Neural progenitor cell (in vitro differentiated cells): Measurements from ENCODE around the gene LHX6. TPM values are rescaled to one million over a fixed set of nuclear protein-coding genes. Genes with fewer than 3 reads are reported as not detected.

Experiments used
- DNase-seq: peaks from one replicate; pipeline ENCODE4 v3.0.0-alpha.2; 2016; ENCODE audit warnings: low spot score
- H2AFZ ChIP-seq: fragments of 200-600 bp; sonication (generic); replicated peaks from 2 replicates; pipeline ENCODE4 v1.6.1; 2016; ENCODE audit warnings: antibody characterized with exemption
- H3F3A ChIP-seq: fragments of 200-600 bp; sonication (generic); 2 replicates; pipeline ENCODE4 v1.6.1; 2016; ENCODE audit warnings: antibody characterized with exemption, low read depth
- H3K27ac ChIP-seq: fragments of 200-600 bp; sonication (generic); 2 replicates; pipeline ENCODE4 v1.5.1; 2016; ENCODE audit warnings: mild to moderate bottlenecking
- H3K27me3 ChIP-seq: fragments of 200-600 bp; sonication (generic); 2 replicates; pipeline ENCODE4 v1.6.1; 2016; ENCODE audit warnings: mild to moderate bottlenecking, moderate library complexity
- H3K36me3 ChIP-seq: fragments of 200-600 bp; sonication (generic); 2 replicates; pipeline ENCODE4 v1.5.1; 2016
- H3K4me1 ChIP-seq: fragments of 200-600 bp; sonication (generic); 2 replicates; pipeline ENCODE4 v1.6.1; 2016; ENCODE audit warnings: mixed run types
- H3K4me2 ChIP-seq: fragments of 200-600 bp; sonication (generic); 2 replicates; pipeline ENCODE4 v1.6.1; 2016
- H3K4me3 ChIP-seq: fragments of 200-600 bp; sonication (generic); 2 replicates; pipeline ENCODE4 v1.5.1; 2016
- H3K79me2 ChIP-seq: fragments of 200-600 bp; sonication (generic); 2 replicates; pipeline ENCODE4 v1.6.1; 2016; ENCODE audit warnings: low read depth
- H3K9ac ChIP-seq: fragments of 200-600 bp; sonication (generic); 2 replicates; pipeline ENCODE4 v1.6.1; 2016
- H3K9me3 ChIP-seq: fragments of 200-600 bp; sonication (generic); 2 replicates; pipeline ENCODE4 v1.5.1; 2016; ENCODE audit warnings: low read depth
- H4K20me1 ChIP-seq: fragments of 200-600 bp; sonication (generic); 2 replicates; pipeline ENCODE4 v1.6.1; 2016; ENCODE audit warnings: low read depth
- H3K27ac Mint-ChIP-seq: 3 replicates; pipeline ENCODE4 v1.8.0; 2021; ENCODE audit warnings: mixed read lengths
- H3K27me3 Mint-ChIP-seq: 2 replicates; pipeline ENCODE4 v1.8.0; 2022; ENCODE audit warnings: low read depth, mild to moderate bottlenecking, inconsistent platforms, moderate library complexity, mixed read lengths; ENCODE audit not compliant: insufficient read depth
- H3K36me3 Mint-ChIP-seq: 3 replicates; pipeline ENCODE4 v1.8.0; 2021; ENCODE audit warnings: mixed read lengths
- H3K4me1 Mint-ChIP-seq: 3 replicates; pipeline ENCODE4 v1.8.0; 2021; ENCODE audit warnings: mixed read lengths
- H3K4me3 Mint-ChIP-seq: 3 replicates; pipeline ENCODE4 v1.8.0; 2021; ENCODE audit warnings: mild to moderate bottlenecking, moderate library complexity, mixed read lengths
- H3K9me3 Mint-ChIP-seq: 3 replicates; pipeline ENCODE4 v1.8.0; 2020; ENCODE audit warnings: mixed read lengths
- CTCF ChIP-seq: fragments of 200-600 bp; sonication (generic); IDR thresholded peaks from 2 replicates; pipeline ENCODE4 v1.5.1; 2017; ENCODE audit warnings: antibody characterized with exemption, mild to moderate bottlenecking
- EZH2 ChIP-seq: fragments of 200-600 bp; sonication (generic); IDR thresholded peaks from 2 replicates; pipeline ENCODE4 v1.6.1; 2017; ENCODE audit warnings: antibody characterized with exemption, mild to moderate bottlenecking, moderate library complexity
- EZH2phosphoT487 ChIP-seq: fragments of 200-600 bp; sonication (generic); IDR thresholded peaks from 2 replicates; pipeline ENCODE4 v1.6.1; 2017; ENCODE audit warnings: antibody characterized with exemption
- total RNA-seq: library from RNA; depleted of rRNA; stranded (reverse); fragments of >200 nt; gene quantifications from 2 replicates; pipeline ENCODE4 v1.2.3, GENCODE V29; 2015; ENCODE audit warnings: low replicate concordance

Gene LHX6
- 0.93 TPM in 1 of 2 replicates, not detected in the other for total RNA-seq

DNA sequence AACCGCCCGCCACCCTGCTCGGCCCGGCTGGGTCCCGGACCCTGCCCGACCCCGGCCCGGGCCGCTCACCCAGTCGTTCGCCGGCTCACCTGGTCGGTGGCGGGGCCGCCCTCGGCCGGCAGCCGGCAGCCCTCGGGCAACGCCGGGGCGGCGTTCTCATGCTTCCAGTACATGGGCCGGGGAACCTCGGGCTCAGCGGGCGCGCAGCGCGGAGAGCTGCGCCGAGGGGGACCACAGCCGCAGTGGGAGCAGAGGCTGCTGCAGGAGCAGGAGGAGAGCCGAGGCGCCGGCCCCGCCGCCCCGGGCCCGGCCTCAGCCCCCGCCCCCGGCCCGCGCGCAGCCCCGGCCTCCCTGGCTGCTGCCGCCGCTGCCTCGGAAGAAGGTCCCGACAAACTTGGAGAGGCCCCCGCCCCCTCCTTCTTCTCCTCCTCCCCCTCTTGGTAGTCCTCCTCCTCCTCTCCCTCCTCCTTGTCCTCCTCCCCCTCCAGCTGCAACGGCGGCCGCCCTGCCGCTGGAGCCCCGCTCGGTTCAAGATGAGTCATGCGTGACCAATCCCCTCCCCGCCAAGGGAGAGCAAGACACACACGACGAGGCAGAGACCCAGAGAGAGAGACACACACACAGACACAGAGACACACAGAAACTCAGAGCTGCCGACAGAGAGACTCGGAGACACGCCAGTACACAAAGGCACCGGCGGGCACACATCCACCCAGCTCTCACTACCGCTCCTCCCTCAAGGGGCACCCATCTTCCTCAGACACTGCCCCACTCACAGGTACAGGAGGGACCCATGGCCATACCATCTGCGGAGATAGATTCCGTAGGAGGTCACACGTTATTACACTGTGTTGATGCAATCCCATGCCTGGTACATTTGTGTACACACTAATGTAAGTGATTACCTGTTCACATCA lies at the start of gene LHX6:
Gene LHX6 (minus strand): TSS at position 390 of the 917 bp plus-strand sequence. CDS start 217 bp downstream, at position 173.
- no peak within 1 kb of the TSS for H2AFZ ChIP-seq
- H3K27ac ChIP-seq, result no peak within 1 kb of the TSS
- peak within 1 kb of the TSS; percentile 77 for H3K4me3 Mint-ChIP-seq

GRCh38 chr9:122277285-122277897 lies 48.6 kb upstream of the LHX6 start:
- H3K27ac ChIP-seq, result no peak overlapping the region
- no peaks in the 10 kb centered on the region for H3K36me3 ChIP-seq
- no peaks in the 10 kb centered on the region for H3K27me3 ChIP-seq
- Mint-ChIP-seq H3K4me3 (no peak overlapping the region), H3K27ac (no peak overlapping the region), H3K27me3 (no peaks in the 10 kb centered on the region), H3K36me3 (peaks cover 44% of the 10 kb centered on the region), H3K4me1 (peaks cover 3% of the 10 kb centered on the region), H3K9me3 (peaks cover 26% of the 10 kb centered on the region)
- TF ChIP-seq CTCF (no peak), EZH2 (no peak), EZH2phosphoT487 (no peak)
- H3F3A ChIP-seq, result no peaks in the 10 kb centered on the region
- H3K9ac ChIP-seq, result no peak overlapping the region
- peaks cover 37% of the 10 kb centered on the region for H3K79me2 ChIP-seq
- peaks cover 3% of the 10 kb centered on the region for H3K9me3 ChIP-seq
- no peak overlapping the region for H3K4me2 ChIP-seq
- H3K4me3 ChIP-seq, result no peak overlapping the region
- no peak for DNase-seq
- no peak overlapping the region for H2AFZ ChIP-seq
- H4K20me1 ChIP-seq, result no peaks in the 10 kb centered on the region
- H3K4me1 ChIP-seq, result no peaks in the 10 kb centered on the region

More for the DNA sequence above, at the start of gene LHX6:
- Histone ChIP-seq H3K36me3 (no peaks in the 10 kb centered on the region), H4K20me1 (peaks cover 51% of the 10 kb centered on the region), H3K4me2 (peak within 1 kb of the TSS; percentile 95), H3K9me3 (no peaks in the 10 kb centered on the region), H3K4me3 (peak within 1 kb of the TSS; percentile 54), H3K79me2 (no peaks in the 10 kb centered on the region), H3K4me1 (peaks cover 16% of the 10 kb centered on the region), H3F3A (peaks cover 9% of the 10 kb centered on the region), H3K27me3 (peaks cover 100% of the 10 kb centered on the region), H3K9ac (no peak within 1 kb of the TSS)
- H3K9me3 Mint-ChIP-seq, result peaks cover 10% of the 10 kb centered on the region
- H3K36me3 Mint-ChIP-seq, result no peaks in the 10 kb centered on the region
- TF ChIP-seq EZH2phosphoT487 (peak; percentile 19), CTCF (no peak), EZH2 (peak; percentile 86)
- no peak within 1 kb of the TSS for H3K27ac Mint-ChIP-seq
- peaks cover 47% of the 10 kb centered on the region for H3K27me3 Mint-ChIP-seq
- H3K4me1 Mint-ChIP-seq, result peaks cover 20% of the 10 kb centered on the region
- DNase-seq, result peak; percentile 68

- Histone ChIP-seq H4K20me1 (no peaks in the 10 kb centered on the region), H3K79me2 (peaks cover 37% of the 10 kb centered on the region), H3K4me1 (no peaks in the 10 kb centered on the region), H3K9ac (no peak overlapping the region), H3F3A (no peaks in the 10 kb centered on the region), H3K9me3 (peaks cover 3% of the 10 kb centered on the region), H3K27ac (no peak overlapping the region), H3K4me3 (no peak overlapping the region), H3K27me3 (no peaks in the 10 kb centered on the region), H3K4me2 (no peak overlapping the region), H3K36me3 (no peaks in the 10 kb centered on the region), H2AFZ (no peak overlapping the region)
- Mint-ChIP-seq H3K36me3 (peaks cover 44% of the 10 kb centered on the region), H3K4me1 (no peaks in the 10 kb centered on the region), H3K27me3 (no peaks in the 10 kb centered on the region), H3K9me3 (peaks cover 26% of the 10 kb centered on the region), H3K27ac (no peak overlapping the region), H3K4me3 (no peak overlapping the region)
- DNase-seq, result no peak
- TF ChIP-seq CTCF, result no peak
- no peak for TF ChIP-seq EZH2phosphoT487
- TF ChIP-seq EZH2, result no peak
These were observed 47.3 kb upstream of the LHX6 start for GRCh38 chr9:122276096-122276495.
